Left lung (tissue), 10 donors: ENCODE data around the gene JMJD7. TPM values are rescaled to one million over a fixed set of nuclear protein-coding genes. Genes with fewer than 3 reads are reported as not detected.

Source experiments
- ATAC-seq: fragments of 200-7000 bp; cut with Tn5 transposase; one replicate; pipeline ENCODE4 v1.9.1; 2020; ENCODE audit warnings: moderate library complexity
- DNase-seq, 4 donors: peaks; one replicate each; pipeline ENCODE4 v3.0.0-alpha.2; 2013 to 2020
- H3K27ac ChIP-seq, 2 donors: fragments of 200-600 bp; sonication (generic) in 1 of 2; one replicate each; pipeline versions ENCODE4 v1.5.0 to v1.8.0; 2020 to 2021
- H3K27me3 ChIP-seq, 2 donors: fragments of 200-600 bp; sonication (generic) in 1 of 2; one replicate each; pipeline versions ENCODE4 v1.5.0 to v1.8.0; 2020 to 2021
- H3K36me3 ChIP-seq, 2 donors: fragments of 200-600 bp; sonication (generic) in 1 of 2; one replicate each; pipeline versions ENCODE4 v1.5.0 to v1.8.0; 2020 to 2021
- H3K4me1 ChIP-seq, 2 donors: fragments of 200-600 bp; one replicate each; pipeline ENCODE4 v1.8.0; 2021
- H3K4me3 ChIP-seq, 2 donors: fragments of 200-600 bp; sonication (generic) in 1 of 2; one replicate each; pipeline versions ENCODE4 v1.5.0 to v1.8.0; 2020 to 2021; ENCODE audit warnings: mild to moderate bottlenecking in 1 of 2
- H3K9me3 ChIP-seq, 2 donors: fragments of 200-600 bp; sonication (generic) in 1 of 2; one replicate each; pipeline versions ENCODE4 v1.5.0 to v1.8.0; 2020 to 2021
- CTCF ChIP-seq, 2 donors: fragments of 200-600 bp; sonication (generic) in 1 of 2; IDR thresholded peaks; one replicate each; pipeline versions ENCODE4 v1.5.0 to v1.8.0; 2021; ENCODE audit warnings: antibody characterized with exemption in 2 of 2
- intact Hi-C, 2 donors: fragments of 100-400 bp; cut with DNase I; formaldehyde crosslinking; loops; one replicate each; pipeline versions ENCODE4 v1.11.2 to v1.14.2; 2022
- polyA plus RNA-seq, 6 donors: library from polyadenylated mRNA; unstranded; fragments of 120-200 nt; gene quantifications; one replicate each; pipeline ENCODE4 v1.2.1, GENCODE V29; 2013; ENCODE audit not compliant: insufficient read length in 6 of 6
- total RNA-seq, 2 donors: library from RNA; stranded (reverse); fragmentation: NEBNext Ultra II Directional; extraction: Animal tissue kit (Norgen Biotek cat#: 25700); gene quantifications; one replicate each; pipeline ENCODE4 v1.2.1, GENCODE V29; 2021
- donor health status: DM: no; HTN: yes; CAD: no.
- donor health status: DM: no; HTN: no; CAD: no.

The JMJD7 gene
- total and polyA plus RNA-seq, 8 donors, result 10.2 to 26.4 (median 14.5) TPM

GRCh38 chr15:41805711-41806110, 22.2 kb upstream of the JMJD7 start:
- DNase-seq (no peak), ATAC-seq (no peak)
- intact Hi-C loops, result no loop called here
- peaks cover 0 to 20% of the 10 kb centered on the region in 2 donors for H3K36me3 ChIP-seq
- H3K4me1 ChIP-seq, result peaks cover 0 to 7% of the 10 kb centered on the region in 2 donors
- H3K4me3 ChIP-seq, result no peak overlapping the region
- H3K9me3 ChIP-seq, result no peaks in the 10 kb centered on the region
- no peak for TF ChIP-seq CTCF (IDR thresholded peaks at IDR 0.05)
- H3K27ac ChIP-seq, result no peak overlapping the region
- H3K27me3 ChIP-seq, result no peaks in the 10 kb centered on the region

- Histone ChIP-seq H3K4me3 (no peak overlapping the region), H3K4me1 (peaks cover 0 to 16% of the 10 kb centered on the region in 2 donors), H3K27ac (no peak overlapping the region), H3K9me3 (no peaks in the 10 kb centered on the region), H3K27me3 (no peaks in the 10 kb centered on the region), H3K36me3 (peaks cover 0 to 18% of the 10 kb centered on the region in 2 donors)
- ATAC-seq, result peak; percentile 88
- intact Hi-C loops, result no loop called here
- no peak for TF ChIP-seq CTCF (IDR thresholded peaks at IDR 0.05)
- peak in 1 of 4 donors; percentile 57 for DNase-seq
Measured at GRCh38 chr15:41806291-41807181, 21.4 kb upstream of the JMJD7 start.

- intact Hi-C loops, result no loop called here
- DNase-seq (no peak), ATAC-seq (no peak)
- H3K36me3 ChIP-seq, result peaks cover 0 to 30% of the 10 kb centered on the region in 2 donors
- TF ChIP-seq CTCF (IDR thresholded peaks at IDR 0.05), result no peak
- H3K4me1 ChIP-seq, result peaks cover 0 to 19% of the 10 kb centered on the region in 2 donors
- no peaks in the 10 kb centered on the region for H3K27me3 ChIP-seq
- H3K9me3 ChIP-seq, result no peaks in the 10 kb centered on the region
- H3K4me3 ChIP-seq, result no peak overlapping the region
- H3K27ac ChIP-seq, result no peak overlapping the region
Measured at GRCh38 chr15:41809121-41809520, 18.8 kb upstream of the JMJD7 start.

GRCh38 chr15:41809526-41810220, 18.2 kb upstream of the JMJD7 start:
- ATAC-seq (no peak), DNase-seq (no peak)
- Histone ChIP-seq H3K4me3 (no peak overlapping the region), H3K9me3 (no peaks in the 10 kb centered on the region), H3K27ac (no peak overlapping the region), H3K27me3 (no peaks in the 10 kb centered on the region), H3K36me3 (peaks cover 0 to 33% of the 10 kb centered on the region in 2 donors), H3K4me1 (peaks cover 0 to 19% of the 10 kb centered on the region in 2 donors)
- no peak for TF ChIP-seq CTCF (IDR thresholded peaks at IDR 0.05)
- intact Hi-C loops, result loop anchor here in 1 of 2 donors (5.0 kb wide), 1 partner anchor 37 kb away; the partner anchor contains the start of gene MAPKBP1
